ENCODE results near the gene MAPT.

MAPT gene

GRCh38 chr17:45923511-45924268 lies 29.3 kb downstream of the MAPT start:
- DNase-seq, result no peak
- Histone ChIP-seq H3K36me3 (no peaks in the 10 kb centered on the region), H3K9me3 (no peaks in the 10 kb centered on the region), H3K4me1 (no peaks in the 10 kb centered on the region), H3K27me3 (no peaks in the 10 kb centered on the region), H3K4me3 (ENCODE audit: low read depth, low read length) (no peak overlapping the region)
- no peak for TF ChIP-seq CTCF (IDR thresholded peaks at IDR 0.05; ENCODE audit: low read depth, low read length)

- DNase-seq, result no peak
Observed at GRCh38 chr17:45924332-45924820, 30.0 kb downstream of the MAPT start.

DNA sequence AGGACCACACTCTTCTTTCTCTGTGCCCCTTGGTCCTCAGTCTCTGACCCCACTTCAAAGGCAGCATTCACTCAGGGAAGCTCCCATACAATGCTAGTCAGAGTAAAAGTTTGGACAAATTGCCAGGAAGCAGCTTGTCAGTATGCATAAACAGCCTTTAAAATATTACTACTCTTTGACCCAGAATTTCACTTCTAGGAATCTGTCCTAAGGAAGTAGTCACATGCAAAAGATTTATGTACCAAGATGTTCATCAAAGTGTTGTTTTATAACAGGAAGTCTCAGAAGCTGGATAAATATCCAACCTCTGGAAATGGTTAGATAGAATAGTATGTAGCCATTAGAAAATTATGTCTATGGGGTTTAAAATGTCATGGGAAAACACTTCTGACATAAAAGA lies 31.0 kb downstream of the MAPT start:
- no peak overlapping the region for H3K4me3 ChIP-seq (ENCODE audit: low read depth, low read length)
- DNase-seq, result no peak
- H3K4me1 ChIP-seq, result no peaks in the 10 kb centered on the region
- no peaks in the 10 kb centered on the region for H3K27me3 ChIP-seq
- no peaks in the 10 kb centered on the region for H3K36me3 ChIP-seq
- no peak for TF ChIP-seq CTCF (IDR thresholded peaks at IDR 0.05; ENCODE audit: low read depth, low read length)
- H3K9me3 ChIP-seq, result no peaks in the 10 kb centered on the region

More at GRCh38 chr17:45924332-45924820, 30.0 kb downstream of the MAPT start:
- Histone ChIP-seq H3K4me3 (ENCODE audit: low read depth, low read length) (no peak overlapping the region), H3K27me3 (no peaks in the 10 kb centered on the region), H3K9me3 (no peaks in the 10 kb centered on the region), H3K36me3 (no peaks in the 10 kb centered on the region), H3K4me1 (no peaks in the 10 kb centered on the region)
- TF ChIP-seq CTCF (IDR thresholded peaks at IDR 0.05; ENCODE audit: low read depth, low read length), result no peak

GRCh38 chr17:45927247-45927646 lies 32.9 kb downstream of the MAPT start:
- DNase-seq, result no peak
- no peaks in the 10 kb centered on the region for H3K9me3 ChIP-seq
- H3K4me1 ChIP-seq, result no peaks in the 10 kb centered on the region
- no peaks in the 10 kb centered on the region for H3K36me3 ChIP-seq
- no peak overlapping the region for H3K4me3 ChIP-seq (ENCODE audit: low read depth, low read length)
- no peak for TF ChIP-seq CTCF (IDR thresholded peaks at IDR 0.05; ENCODE audit: low read depth, low read length)
- H3K27me3 ChIP-seq, result no peaks in the 10 kb centered on the region

DNA sequence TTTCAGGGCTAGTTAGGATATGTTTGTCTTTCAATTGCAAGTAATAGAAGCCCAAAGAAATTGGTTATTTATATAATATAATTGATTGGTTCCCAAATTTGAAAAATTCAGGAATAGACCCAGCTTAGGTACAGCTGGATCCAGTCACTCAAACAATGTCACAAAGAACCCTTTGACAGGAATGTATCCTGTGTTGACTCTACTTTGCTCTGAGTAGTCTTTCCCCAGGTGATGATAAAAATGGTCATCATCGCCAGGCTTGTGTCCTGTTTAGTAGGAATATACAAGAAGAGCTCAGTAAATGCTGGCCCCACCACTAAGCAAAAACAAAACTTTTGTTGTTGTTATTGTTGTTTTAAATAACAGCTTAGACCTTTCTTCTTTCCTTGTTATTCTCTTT lies 35.0 kb downstream of the MAPT start:
- TF ChIP-seq CTCF (IDR thresholded peaks at IDR 0.05; ENCODE audit: low read depth, low read length), result no peak
- H3K4me3 ChIP-seq (ENCODE audit: low read depth, low read length), result no peak overlapping the region
- DNase-seq, result no peak
- no peaks in the 10 kb centered on the region for H3K36me3 ChIP-seq
- H3K4me1 ChIP-seq, result no peaks in the 10 kb centered on the region
- no peaks in the 10 kb centered on the region for H3K9me3 ChIP-seq
- no peaks in the 10 kb centered on the region for H3K27me3 ChIP-seq

- H3K27me3 ChIP-seq, result no peaks in the 10 kb centered on the region
- no peak overlapping the region for H3K4me3 ChIP-seq (ENCODE audit: low read depth, low read length)
- no peaks in the 10 kb centered on the region for H3K9me3 ChIP-seq
- H3K36me3 ChIP-seq, result no peaks in the 10 kb centered on the region
- DNase-seq, result no peak
- no peaks in the 10 kb centered on the region for H3K4me1 ChIP-seq
- TF ChIP-seq CTCF (IDR thresholded peaks at IDR 0.05; ENCODE audit: low read depth, low read length), result no peak
Observed at GRCh38 chr17:45930420-45930951, 36.1 kb downstream of the MAPT start.
